ENCODE results near the gene HOXA5.

HOXA5 gene

GRCh38 chr7:27170426-27171324 lies 27.2 kb upstream of the HOXA5 start:
- DNase-seq, result no peak

GRCh38 chr7:27169658-27170425 lies 26.4 kb upstream of the HOXA5 start:
- DNase-seq, result peak; percentile 60

GRCh38 chr7:27168265-27168947 lies 24.9 kb upstream of the HOXA5 start:
- peak; percentile 44 for DNase-seq

GRCh38 chr7:27167916-27168264 lies 24.4 kb upstream of the HOXA5 start:
- DNase-seq, result no peak

GRCh38 chr7:27166531-27167505 lies 23.3 kb upstream of the HOXA5 start:
- peak; percentile 47 for DNase-seq

- no peak for DNase-seq
Measured at GRCh38 chr7:27165996-27166530, 22.6 kb upstream of the HOXA5 start.

GRCh38 chr7:27165089-27165995 lies 21.9 kb upstream of the HOXA5 start, which contains the start of gene HOXA9:
HOXA9 (minus strand) TSS chr7:27165537; CDS start chr7:27165457, 80 bp downstream.
- DNase-seq, result peak; percentile 87

GRCh38 chr7:27164367-27165088 lies 21.0 kb upstream of the HOXA5 start:
- no peak for DNase-seq

GRCh38 chr7:27164045-27164366 lies 20.5 kb upstream of the HOXA5 start:
- no peak for DNase-seq

- no peak for DNase-seq
Measured at GRCh38 chr7:27163288-27164044, 20.0 kb upstream of the HOXA5 start.

GRCh38 chr7:27162561-27163287 lies 19.2 kb upstream of the HOXA5 start:
- no peak for DNase-seq

- peak; percentile 32 for DNase-seq
Measured at GRCh38 chr7:27161721-27162560, 18.5 kb upstream of the HOXA5 start.

- DNase-seq, result no peak
Measured at GRCh38 chr7:27161214-27161720, 17.8 kb upstream of the HOXA5 start.

- peak; percentile 78 for DNase-seq
Measured at GRCh38 chr7:27160546-27161213, 17.2 kb upstream of the HOXA5 start.

GRCh38 chr7:27160145-27160545 lies 16.7 kb upstream of the HOXA5 start:
- DNase-seq, result no peak

GRCh38 chr7:27159266-27160144 lies 16.0 kb upstream of the HOXA5 start:
- DNase-seq, result no peak

All from NCI-H510A (cell line).